Measurements from ENCODE around the gene COQ7. TPM values are rescaled to one million over a fixed set of nuclear protein-coding genes. Genes with fewer than 3 reads are reported as not detected.

The COQ7 gene
- 9.6 and 15.7 TPM in 2 replicates for total RNA-seq

GRCh38 chr16:19067349-19068236 lies at the start of gene COQ7:
Gene COQ7 (plus strand): TSS chr16:19067614. CDS start chr16:19067665, 51 bp downstream.

DNA sequence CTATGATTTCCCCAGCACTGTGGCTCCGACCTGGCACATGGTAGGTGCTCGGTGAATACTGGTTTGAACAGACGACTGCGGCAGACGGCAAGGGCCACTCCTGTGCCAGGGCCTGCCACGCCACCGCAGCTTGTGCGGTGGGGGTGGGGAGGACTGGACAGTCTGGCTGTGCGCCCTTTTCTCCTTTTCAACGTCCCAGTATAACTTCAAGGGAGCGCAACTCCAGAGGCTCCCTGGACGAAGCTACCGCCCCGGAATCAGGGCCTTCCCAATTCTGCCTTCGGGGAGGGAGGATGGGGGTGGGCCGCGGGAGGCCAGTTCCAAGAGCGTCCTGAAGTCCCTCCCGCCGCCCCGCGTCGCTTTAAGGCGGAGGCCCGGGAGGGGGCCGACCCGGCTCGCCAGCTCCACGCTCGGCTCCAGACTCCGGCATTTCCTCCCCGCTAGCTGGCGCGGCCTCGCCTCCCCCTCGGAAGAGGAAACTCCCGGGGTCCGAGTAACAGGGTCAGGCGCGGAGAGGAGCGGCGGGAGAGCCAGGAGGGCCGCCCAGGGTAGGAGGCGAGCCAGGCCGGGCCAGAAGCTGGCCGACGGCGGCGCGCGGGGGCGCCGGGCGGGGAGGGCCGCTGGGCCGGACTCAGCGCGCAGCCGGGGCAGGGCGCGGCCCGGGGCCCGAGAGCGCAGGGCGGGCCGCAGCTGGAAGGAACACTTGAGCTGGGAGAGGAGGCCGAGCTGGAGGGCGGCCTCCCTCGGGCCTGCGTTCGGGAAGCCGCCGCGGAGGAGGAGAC lies 46.4 kb downstream of the COQ7 start, which contains the start of gene ITPRIPL2:
TSS of gene ITPRIPL2 (plus strand) at position 388 of the 782 bp plus-strand sequence. CDS start 498 bp downstream, outside the sequence.

Other genes starting within 250 kb of the COQ7 start
- gene SMG1, start 141.2 kb upstream of the COQ7 start, total RNA-seq: 20.8 and 36.4 TPM in 2 replicates
- 1.5 and 2.5 TPM in 2 replicates for gene TMC7, start 83.7 kb upstream of the COQ7 start, total RNA-seq
- gene ITPRIPL2, start 46.4 kb downstream of the COQ7 start, total RNA-seq: 29.0 and 30.9 TPM in 2 replicates
- gene SYT17, start 100.6 kb downstream of the COQ7 start, total RNA-seq: 0.15 and 0.80 TPM in 2 replicates
- not detected in 2 replicates for gene CLEC19A, start 218.1 kb downstream of the COQ7 start, total RNA-seq